ENCODE data around the gene RPP40.

RPP40 gene

GRCh38 chr6:4969609-4970285, 34.1 kb downstream of the RPP40 start:
- no peak overlapping the region for H3K4me3 ChIP-seq (ENCODE audit: low read length)
- TF ChIP-seq ZNF274 (IDR thresholded peaks at IDR 0.05; ENCODE audit: low read depth, low read length), result no peak

DNA sequence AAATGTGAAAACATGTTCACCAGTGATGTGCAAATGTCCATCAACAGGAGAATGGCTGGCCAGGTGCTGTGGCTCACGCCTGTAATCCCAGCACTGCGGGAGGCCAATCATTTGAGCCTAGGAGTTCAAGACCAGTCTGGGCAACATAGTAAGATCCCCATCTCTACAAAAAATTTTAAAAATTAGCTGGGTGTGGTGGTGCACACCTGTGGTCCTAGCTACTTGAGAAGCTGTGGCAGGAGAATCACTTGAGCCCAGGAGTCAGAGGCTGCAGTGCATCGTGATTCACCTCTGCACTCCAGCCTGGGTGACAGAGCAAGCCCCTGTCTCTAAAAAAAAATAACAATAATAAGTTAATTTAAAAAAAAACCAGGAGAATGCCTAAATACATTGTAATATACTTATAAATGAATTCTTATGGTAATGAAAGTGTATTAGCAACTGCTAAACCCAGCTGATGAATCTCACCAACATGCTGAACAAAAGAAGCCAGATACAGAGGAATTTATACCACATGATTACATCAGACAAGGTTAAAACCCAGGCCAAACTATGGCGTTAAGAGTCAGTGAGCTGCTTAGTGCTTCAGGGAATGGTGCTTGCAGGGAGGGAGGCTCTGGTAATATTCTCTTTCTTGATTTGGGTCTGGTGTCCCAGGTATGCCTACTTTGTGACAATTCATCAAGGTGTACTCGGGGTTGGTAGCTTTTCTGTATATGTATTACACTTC, 36.4 kb downstream of the RPP40 start:
- no peak overlapping the region for H3K4me3 ChIP-seq (ENCODE audit: low read length)
- TF ChIP-seq ZNF274 (IDR thresholded peaks at IDR 0.05; ENCODE audit: low read depth, low read length), result no peak

DNA sequence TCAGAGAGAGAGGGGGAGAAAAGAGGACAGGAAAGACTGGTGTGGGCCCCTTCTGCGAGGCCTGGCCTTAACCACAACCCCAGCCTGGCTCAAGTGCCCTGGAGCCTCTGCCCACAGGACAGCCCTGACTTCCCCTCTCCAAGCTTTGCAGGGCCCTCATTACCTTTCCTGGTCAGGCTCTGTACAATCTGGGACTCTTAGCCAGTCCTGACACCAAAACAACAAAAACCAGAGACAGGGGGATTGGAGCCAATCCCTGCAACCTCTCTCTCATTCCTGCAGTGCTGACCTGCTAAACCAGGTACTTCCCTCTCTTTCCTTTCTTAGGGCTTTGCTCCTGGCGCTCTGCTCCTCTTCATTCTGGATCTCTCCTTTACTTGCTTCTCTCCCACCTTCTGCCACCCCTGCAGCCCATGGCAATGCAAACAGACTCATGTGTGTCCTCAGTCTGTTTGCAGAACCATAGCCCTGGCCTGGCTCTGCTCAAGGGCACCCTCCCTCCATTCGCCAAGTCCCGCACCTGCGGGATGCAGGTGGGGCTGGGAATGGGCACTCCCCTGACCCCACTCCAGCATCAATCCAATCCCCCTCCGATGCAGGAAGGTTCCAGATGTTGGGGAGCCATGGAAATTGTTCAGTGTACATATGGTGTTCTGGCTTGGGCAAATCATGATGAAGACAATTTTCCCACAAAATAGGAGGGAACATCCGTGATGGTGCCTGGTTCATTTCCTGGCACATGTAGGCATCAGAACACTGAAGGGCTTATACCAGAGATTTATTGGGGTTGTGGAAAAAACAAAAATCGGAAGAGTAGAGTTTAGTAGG, 38.1 kb downstream of the RPP40 start:
- no peak overlapping the region for H3K4me3 ChIP-seq (ENCODE audit: low read length)
- TF ChIP-seq ZNF274 (IDR thresholded peaks at IDR 0.05; ENCODE audit: low read depth, low read length), result no peak

DNA sequence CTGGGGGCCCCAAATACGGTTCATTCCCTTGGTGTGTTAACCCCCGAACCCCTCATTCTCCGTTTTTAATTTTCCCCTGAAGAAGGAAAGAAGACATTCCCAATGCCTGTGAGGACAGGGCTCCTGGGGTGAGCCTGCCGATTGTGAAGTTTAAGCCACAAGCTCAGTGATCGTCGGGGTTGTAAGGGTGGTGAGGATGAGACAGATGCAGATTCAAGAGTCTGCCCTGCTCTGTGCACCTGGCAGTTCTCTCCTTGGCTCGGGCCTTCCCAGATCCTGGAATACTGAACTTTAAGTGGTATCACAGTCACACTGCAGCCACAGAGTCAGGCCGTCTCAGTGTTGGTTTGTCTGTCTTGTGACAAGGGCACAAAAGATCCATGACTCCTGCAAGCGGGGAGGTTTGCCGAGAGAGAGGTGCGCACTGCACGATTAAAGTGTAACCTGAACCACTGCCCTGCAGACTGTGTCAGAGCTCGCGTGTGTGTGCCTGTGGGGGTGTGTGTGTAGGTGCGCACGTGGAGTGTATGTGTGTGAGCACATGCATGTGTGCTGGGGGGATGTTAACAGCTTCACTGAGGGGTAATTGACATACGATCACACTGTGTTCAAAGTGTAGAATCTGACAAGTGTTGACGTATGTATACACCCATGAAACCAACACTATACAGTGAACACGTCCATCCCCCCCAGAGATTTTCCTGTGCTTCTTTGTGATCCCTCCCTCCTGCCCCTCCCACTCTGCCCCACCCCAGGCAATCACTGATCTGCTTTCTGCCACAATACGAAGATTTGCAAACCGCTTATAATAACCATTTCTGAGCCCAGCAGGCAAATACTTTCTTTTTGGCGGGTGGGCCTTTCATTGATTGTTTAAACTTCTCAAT, 38.9 kb downstream of the RPP40 start:
- TF ChIP-seq ZNF274 (IDR thresholded peaks at IDR 0.05; ENCODE audit: low read depth, low read length), result no peak
- H3K4me3 ChIP-seq (ENCODE audit: low read length), result no peak overlapping the region

DNA sequence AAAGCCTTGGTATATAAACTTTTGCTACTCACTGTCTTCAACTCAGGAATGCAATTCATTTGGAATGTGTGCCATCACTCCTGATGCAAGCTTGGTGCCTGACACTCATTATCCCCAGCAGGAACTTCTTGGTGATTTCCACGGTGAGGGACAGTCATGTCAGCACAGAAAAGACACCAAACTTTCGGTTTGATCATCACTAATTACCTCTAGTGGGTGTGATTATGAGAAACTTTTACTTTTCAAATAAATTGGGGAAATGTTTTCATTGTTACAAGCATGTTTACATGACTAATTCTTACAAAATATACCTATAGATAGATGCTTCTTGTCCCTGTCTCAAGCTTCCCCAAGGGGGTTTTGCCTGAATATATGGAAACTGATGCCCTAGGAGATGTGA, 40.9 kb downstream of the RPP40 start:
- no peak for TF ChIP-seq ZNF274 (IDR thresholded peaks at IDR 0.05; ENCODE audit: low read depth, low read length)
- H3K4me3 ChIP-seq (ENCODE audit: low read length), result no peak overlapping the region

- TF ChIP-seq ZNF274 (IDR thresholded peaks at IDR 0.05; ENCODE audit: low read depth, low read length), result no peak
- no peak overlapping the region for H3K4me3 ChIP-seq (ENCODE audit: low read length)
These were observed 42.3 kb downstream of the RPP40 start for GRCh38 chr6:4961322-4962168.

DNA sequence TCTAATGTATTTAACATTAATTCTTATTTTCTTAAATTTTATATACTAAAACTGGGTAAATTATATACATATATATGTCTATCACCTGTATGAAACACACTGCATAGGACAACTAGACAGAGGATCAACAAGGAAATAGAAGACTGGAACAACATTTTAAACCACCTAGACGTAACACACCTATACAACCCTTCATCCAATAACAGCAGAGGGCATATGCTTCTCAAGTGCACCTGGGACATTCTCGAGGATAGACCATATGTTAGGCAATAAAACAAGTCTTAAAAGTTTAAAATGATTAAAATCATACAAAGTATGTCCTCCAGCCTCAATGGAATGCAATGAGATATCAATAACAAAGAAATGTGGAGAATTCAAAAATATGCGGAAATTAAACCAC, 45.2 kb downstream of the RPP40 start:
- TF ChIP-seq ZNF274 (IDR thresholded peaks at IDR 0.05; ENCODE audit: low read depth, low read length), result no peak
- H3K4me3 ChIP-seq (ENCODE audit: low read length), result no peak overlapping the region

- no peak for TF ChIP-seq ZNF274 (IDR thresholded peaks at IDR 0.05; ENCODE audit: low read depth, low read length)
- no peak overlapping the region for H3K4me3 ChIP-seq (ENCODE audit: low read length)
These were observed 46.2 kb downstream of the RPP40 start for GRCh38 chr6:4957521-4958231.

- no peak for TF ChIP-seq ZNF274 (IDR thresholded peaks at IDR 0.05; ENCODE audit: low read depth, low read length)
- no peak overlapping the region for H3K4me3 ChIP-seq (ENCODE audit: low read length)
These were observed 47.2 kb downstream of the RPP40 start for GRCh38 chr6:4956625-4957024.

- TF ChIP-seq ZNF274 (IDR thresholded peaks at IDR 0.05; ENCODE audit: low read depth, low read length), result no peak
- no peak overlapping the region for H3K4me3 ChIP-seq (ENCODE audit: low read length)
These were observed 50.4 kb downstream of the RPP40 start for GRCh38 chr6:4953440-4953839.

DNA sequence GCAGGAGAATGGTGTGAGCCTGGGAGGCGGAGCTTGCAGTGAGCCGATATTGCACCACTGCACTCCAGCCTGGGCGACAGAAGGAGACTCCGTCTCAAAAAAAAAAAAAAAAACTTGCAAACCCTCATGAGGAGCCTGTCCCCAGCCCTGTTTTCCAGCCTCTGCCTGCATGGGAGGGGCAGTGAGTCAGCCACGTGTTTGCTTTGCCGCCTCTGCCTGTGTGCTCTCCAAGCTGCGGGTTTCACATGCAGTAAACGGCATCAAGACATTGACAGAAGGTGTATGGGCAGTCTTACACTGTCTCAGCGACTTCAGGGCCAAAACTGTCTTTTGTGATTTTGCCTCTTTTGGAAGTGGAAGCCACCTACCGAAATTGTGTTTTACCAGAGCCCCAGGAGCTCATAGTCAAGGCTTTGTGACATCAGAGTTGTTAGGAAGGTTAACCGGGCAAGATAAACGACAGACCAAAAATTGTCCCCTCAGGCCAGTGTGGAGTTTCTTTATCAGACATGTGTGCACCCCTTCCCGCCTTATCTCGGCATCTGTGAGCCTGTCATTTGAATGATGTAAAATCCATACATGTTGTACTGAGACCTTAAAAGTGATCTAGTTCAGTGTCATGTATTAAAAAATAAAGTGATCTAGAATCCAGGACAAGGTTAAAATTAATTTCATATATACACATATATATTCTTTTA, 52.9 kb downstream of the RPP40 start:
- TF ChIP-seq ZNF274 (IDR thresholded peaks at IDR 0.05; ENCODE audit: low read depth, low read length), result no peak
- no peak overlapping the region for H3K4me3 ChIP-seq (ENCODE audit: low read length)

DNA sequence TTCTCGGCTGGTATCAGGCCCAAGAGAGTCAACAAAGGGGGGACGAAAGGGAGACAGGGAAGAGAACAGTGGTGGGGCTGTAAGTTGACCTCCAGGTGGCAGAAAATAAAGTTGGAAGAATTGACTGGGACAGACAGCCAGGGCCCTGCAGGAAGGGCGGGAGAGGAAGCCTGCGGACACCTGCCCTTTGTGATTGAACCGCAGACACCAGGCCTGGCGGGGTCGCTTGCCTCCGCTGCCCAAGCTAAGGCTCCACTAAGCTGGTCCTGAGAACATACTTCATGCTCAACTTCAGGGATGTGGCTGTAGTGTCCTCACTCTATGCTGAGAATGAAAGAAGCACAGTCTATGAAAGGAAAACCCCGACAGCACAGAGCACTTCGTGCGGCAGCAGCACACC, 53.8 kb downstream of the RPP40 start:
- no peak overlapping the region for H3K4me3 ChIP-seq (ENCODE audit: low read length)
- TF ChIP-seq ZNF274 (IDR thresholded peaks at IDR 0.05; ENCODE audit: low read depth, low read length), result no peak

Data from GM08714 (cell line).